Dermis blood vessel endothelial cell (primary cell): ENCODE results near the gene C1orf141. TPM values are rescaled to one million over a fixed set of nuclear protein-coding genes. Genes with fewer than 3 reads are reported as not detected.
"Not testable (repeated sequence)": the region's sequence is repeated elsewhere in the genome, so short reads cannot be mapped to it uniquely, and the experiment has no call there.

Experiments used
- DNase-seq: peaks from one replicate; pipeline ENCODE4 v3.0.0; 2010
- total RNA-seq: library from RNA; depleted of rRNA; stranded (reverse); fragments of >200 nt; gene quantifications from 2 replicates; pipeline ENCODE4 v1.2.3, GENCODE V29; 2014

The C1orf141 gene
- total RNA-seq, 1 donor from 2014 or later = not detected

DNA sequence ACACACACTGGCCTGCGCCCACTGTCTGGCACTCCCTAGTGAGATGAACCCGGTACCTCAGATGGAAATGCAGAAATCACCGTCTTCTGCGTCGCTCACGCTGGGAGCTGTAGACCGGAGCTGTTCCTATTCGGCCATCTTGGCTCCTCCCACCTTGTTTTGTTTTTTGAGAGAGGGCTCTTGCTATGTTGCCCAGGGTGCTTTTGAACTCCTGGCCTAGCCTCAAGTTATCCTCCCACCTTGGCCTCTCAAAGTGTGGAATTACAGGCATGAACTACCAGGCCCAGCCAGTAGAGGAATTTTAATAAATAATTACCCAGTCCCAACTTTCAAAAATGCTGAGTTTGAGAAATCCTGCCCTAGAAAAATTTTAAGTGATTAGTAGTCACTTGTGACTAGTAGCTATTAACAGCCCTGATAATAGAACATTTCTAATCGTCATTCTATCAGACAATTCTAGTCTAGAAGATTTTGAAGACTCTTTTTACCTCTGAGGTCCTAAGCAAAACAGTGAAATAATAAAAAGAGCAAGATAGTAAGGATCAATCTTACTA, 49.9 kb downstream of the C1orf141 start:
- DNase-seq = no peak

DNA sequence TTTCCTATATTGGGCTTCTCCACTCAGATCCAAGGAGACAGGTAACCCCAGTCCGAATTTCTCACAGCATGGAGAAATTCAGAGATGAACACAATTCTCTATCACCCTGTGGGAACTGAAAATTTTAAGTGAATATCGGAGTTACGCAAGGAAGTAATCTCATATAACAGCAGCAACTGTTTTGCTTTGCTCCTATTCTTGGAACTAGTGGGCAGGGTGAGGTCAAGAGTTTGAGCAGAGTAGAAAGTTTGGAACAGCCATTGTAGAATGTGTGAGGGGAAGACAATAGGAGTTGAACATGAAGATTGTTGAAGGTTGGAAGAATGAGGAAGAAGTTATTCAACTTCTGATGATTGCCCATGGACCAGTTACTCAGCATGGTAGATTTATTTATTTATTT, 56.5 kb downstream of the C1orf141 start:
- no peak for DNase-seq

DNA sequence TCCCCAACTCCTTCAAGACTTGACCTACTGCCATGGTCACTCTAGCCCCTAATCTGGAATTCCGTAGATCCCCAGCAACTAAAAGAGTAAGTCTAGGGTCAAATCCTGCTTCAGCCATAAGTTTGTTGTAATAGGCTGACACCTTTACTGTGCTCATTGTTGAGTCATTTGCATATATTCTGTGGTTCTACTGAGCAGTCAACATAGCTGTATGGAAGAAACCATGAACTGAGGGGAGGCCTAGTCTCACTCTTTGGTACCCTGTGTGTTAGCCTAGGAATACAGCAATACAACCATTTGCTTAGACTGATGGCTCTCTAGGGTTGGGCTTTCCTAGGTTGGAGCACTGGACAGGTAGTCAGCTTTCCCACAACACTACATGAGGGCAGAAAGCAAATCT, 57.2 kb downstream of the C1orf141 start:
- no peak for DNase-seq

DNA sequence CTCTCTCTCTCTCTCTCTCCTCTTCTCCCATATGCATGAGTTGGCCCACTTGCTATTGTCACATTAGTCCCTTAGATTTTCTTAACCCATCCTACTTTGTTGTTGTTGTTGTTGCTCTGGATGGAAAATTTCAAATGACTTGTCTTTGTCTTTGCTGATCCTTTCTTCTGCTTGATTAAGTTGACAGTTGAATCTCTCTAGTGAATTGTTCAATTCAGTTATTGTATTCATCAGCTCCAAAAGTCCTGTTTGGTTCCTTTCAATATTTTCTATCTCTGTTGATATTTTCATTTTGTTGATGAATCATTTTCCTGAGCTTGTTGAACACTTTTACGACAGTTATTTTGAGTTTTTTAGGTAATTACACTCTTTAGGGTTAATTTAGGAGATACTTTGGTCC, 62.0 kb downstream of the C1orf141 start:
- DNase-seq = no peak

DNA sequence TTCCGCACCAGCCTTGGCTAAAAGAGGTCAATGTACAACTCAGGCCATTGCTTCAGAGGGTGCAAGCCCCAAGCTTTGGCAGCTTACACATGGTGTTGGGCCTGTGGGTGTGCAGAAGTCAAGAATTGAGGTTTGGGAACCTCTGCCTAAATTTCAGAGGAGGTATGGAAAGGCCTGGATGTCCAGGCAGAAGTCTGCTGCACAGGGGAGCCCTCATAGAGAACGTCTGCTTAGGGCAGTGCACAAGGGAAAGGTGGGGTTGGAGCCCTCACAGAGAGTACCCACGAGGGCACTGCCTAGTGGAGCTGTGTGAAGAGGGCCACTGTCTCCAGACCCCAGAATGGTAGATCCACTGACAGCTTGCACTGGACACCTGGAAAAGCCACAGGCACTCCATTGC, 67.1 kb downstream of the C1orf141 start:
- DNase-seq = not testable (repeated sequence)

DNA sequence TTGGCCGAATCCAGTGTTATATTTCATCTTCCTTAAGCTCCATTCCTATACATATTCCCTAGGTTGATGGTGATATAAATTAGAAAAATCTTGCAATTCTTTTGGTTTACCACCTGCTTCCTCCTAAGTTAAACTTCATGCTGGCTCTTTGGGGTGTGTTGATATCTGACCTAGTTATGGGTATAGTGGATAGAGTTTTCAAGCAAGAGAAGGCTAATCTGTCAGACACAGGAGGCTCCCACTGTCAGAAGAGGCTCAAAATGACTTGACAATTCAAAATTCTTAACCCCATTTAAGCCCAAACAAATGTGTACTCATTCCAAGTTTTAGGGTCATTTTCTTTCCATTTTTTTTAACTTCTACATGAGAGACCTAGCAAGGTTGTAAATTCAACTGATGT, 72.4 kb downstream of the C1orf141 start:
- DNase-seq = no peak

DNA sequence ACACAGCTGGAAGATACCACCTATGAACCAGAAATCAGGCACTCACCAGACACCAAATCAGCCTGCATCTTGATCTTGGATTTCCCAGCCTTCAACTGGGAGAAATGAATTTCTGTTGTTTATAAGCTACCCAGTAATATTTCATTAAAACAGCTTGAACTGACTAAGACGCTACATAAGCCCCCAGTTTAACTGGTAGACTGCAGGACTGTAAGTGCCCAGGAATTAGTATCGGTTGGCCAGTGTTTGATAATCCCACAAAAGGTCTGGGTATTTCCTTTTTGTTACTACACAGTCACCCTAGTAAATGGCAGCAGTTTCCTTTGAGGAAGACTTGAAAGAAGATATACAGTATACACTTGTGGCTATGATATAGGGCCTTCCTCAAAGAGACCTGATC, 73.5 kb downstream of the C1orf141 start:
- no peak for DNase-seq

DNA sequence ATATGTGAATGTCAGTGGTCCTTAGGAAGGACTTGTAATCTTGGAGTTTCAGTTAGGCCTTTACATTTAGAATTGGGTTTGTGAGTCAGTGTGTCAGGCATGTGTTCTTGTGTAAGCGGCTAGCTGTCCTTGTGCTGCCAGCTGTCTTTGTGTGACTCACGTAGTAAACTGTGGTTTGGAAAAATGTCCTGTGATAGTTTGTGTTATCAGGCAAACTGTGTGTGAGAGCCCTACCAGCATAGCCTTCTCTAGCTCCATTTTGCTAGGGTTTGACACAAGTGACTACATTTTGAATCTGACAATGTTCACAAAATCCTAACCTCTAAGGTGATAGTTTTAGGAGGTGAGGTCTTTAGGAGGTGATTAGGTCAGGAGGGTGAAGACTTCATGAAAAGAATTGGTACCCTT, 74.0 kb downstream of the C1orf141 start:
- DNase-seq = peak; percentile 26

DNA sequence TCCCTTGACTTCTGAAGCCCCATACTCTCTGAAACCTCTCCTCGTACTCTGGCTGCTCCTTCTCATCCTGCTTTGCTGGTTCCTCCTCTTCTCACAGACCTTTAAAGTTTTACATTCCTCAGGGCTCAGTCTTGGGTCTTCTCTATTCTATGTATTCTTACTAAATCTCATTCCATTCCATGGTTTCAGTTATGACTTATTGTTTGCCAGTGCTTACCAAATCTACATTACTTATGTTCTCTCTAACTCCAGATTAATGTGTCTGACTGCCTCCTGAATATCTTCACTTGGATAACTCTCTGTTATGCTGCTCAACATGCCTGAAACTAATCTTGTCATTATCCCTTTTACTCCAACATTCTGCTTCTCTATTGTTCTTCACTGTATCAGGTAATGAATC, 75.4 kb downstream of the C1orf141 start:
- no peak for DNase-seq

DNA sequence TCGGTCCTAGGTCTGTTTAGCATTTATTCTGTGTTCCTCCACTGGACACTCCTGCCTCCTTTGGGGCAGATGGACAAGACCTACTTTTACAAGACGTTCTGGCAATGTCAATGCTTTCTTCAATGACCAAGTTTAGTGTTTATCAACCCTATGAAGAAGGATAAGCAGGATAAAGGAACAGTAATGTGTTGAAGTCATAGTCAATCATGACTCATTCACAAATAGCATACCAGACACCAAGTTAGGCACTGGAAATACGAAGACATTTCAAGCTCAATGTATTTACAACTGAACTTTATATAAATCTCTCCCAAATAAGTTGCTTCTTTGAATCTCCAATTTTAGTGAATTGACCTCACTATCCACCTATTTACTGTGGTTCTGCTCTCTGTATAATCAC, 76.0 kb downstream of the C1orf141 start:
- DNase-seq = no peak

DNA sequence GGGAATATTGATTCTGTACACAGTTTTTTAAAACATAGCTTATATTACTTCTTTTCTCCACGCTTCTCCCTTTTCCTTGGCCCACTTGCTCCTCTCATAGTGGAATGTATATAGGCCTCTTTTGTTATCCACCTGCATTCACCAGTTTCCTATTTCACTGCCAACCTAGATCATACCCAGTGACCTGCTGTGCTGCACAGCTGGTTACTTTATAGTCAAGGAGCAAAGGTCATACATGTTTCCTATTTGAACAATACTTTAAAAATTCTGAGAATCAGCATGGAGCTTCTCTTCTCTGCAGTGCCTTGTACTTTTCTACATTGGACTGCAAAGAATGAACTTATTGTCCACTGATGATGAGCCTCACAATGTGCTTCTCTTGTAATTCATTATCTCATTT, 76.5 kb downstream of the C1orf141 start:
- no peak for DNase-seq

DNA sequence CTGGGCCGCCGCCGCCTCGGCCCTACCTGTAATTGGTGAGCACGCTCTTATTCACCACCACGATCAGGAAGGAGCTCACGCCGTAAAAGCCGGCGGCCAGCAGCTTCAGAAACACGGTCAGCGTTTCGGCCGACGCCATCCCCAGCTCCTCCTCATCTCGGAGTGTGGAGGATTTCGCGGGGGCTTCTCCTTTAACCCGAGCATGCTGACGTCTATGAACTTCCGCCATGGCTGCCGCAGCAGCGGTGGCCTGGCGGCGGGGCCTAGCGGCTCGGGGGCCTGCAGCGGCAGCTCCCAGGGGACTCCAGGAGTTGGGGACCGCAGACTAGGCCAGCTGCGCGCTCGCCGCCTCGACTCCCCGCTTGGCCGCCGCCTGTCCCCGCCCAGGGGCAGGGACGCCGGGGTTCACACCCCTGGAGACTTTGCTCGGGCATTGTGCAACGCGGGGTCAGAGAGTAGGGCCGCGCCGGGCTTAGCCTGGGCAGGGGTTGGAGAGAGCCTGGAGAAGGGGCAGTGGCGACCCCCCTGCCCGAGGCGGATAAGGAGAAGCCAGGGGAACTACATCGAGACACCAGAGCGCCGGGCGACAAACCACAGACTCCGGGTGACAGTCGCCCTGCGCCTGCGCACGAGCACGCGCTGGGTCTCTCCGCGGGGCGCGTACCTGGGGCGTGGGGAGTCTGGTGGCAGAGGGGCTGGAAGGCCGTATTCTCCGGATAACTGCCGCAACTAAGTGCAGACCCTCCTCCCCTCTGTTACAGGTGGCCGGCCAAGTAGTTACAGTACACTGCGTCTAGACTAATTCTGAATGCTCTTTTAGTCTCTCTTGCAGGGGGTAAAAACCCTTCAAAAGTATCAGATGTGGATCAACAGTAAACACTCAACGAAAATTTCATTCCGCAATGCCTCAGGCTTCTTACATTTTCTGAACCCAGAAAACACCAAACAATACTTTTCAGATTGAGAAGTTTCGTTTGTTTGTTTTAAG, 80.7 kb downstream of the C1orf141 start, which contains the start of gene SLC35D1:
Gene SLC35D1 (minus strand): TSS at position 364 of the 988 bp plus-strand sequence. CDS start 135 bp downstream, at position 229.
- peak; percentile 74 for DNase-seq

DNA sequence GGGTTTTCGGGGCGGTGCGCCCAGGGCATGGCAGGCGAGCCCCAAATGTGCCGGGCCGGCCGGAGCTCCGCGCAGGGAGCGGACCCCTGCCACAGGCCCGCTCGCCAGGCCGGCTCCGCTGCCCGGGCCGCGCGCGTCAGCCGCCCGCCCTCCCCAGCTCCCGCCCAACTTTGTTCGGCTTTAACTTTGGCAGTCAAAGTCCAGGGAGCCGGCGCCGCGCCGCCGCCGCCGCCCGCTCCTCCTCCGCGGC, 81.3 kb downstream of the C1orf141 start:
- peak; percentile 74 for DNase-seq

DNA sequence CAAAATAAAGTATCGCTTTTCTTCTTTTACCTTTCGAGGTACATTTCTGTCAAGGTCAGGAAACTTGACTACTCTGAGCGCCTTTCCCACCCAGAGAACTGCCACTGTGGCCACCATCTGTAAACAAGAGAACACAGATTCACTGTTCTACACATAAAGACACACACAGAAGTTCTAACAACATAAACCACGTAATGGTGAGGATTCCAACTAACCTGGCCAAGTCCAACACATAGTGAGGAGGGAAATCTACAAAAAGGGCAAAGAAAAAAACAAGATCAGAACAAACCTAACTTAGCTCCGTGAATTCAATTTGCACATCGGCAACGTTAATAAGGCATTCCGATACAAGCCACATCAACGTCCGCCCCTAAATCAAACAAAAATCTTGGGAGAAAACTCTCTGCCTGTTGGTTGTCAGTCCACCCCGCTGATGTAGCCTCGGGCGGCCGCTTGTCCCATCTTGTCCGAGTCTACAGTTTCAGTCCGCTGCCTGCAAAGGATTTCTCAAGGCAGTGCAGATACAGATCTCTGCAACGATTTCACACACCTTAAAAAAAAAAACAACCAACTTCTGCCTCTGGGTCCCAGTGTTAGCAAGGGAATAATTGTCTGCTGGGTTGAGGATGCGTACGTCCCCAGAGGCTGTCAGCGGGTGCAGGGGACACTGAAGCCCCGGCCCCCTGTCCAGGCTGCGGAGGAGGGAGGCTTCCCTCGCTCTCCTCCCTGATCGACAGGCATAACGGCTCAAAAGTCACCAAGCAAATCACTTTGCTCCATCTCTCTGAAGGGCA, 81.8 kb downstream of the C1orf141 start:
- peak; percentile 61 for DNase-seq

DNA sequence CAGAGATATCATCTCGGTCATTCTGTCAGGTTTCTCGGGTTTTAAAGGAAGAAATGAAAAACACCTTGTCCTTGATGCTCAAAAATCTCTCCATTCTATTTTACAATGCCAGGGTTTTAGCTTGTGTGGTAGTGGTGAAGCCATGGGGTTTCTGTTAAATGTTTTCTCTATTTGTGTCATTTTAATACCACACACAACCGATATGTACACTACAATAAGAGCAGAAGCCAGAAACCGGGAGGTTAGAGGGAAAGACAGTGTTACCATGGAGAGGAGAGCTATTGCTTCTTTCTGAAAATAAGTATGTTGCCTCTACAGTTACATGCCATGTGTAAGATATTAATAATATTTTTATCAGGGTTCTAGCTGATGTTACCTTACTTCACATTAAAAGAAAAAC, 83.6 kb downstream of the C1orf141 start:
- no peak for DNase-seq

DNA sequence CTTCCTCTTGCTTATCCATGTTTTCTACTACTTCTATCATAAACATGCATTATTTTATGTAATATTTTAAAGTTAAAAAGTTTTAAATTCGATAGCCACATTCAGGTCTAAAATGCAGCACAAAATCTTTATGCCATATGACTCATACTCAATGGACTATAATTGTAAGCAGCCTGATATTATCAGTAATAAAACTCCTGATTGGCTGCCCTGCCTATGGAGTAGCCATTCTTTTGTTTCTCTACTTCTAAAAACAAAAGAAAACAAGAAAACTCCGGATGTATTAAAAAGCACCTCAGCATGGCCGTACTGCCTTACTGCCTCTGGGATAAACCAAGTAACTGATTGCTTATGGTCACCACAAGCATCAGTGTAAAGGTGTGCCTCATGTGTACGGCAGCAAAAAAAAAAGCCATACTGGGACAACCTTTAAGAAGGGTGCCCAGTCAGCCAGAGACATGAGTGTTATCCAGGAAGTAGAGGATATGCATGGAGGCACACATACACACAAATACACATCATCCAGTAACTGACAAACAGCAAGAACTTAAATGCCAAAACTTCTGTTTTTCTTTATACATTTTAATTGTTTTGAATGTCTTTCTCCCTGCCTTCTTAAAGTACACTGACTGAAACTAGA, 90.0 kb downstream of the C1orf141 start:
- DNase-seq = peak; percentile 53

DNA sequence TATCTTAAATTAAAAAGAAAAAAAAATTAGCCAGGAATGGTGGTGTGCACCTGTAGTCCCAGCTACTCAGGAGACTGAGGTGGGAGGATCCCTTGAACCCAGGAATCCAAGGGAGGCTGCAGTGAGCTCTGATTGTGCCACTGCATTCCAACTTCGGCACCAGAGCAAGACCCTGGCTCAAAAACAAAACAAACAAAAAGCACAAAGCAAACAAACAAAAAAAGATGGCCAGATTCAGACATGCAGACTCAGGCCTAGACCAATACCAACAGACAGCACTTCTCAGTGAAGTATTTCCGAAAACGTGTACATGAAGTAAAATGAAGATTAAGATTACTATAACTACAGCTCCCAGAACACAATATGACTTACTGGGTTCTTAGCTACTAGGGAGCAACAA, 91.4 kb downstream of the C1orf141 start:
- DNase-seq = no peak

Other genes starting within 250 kb of the C1orf141 start
- 2.1 and 3.7 TPM in 2 replicates for gene DNAI4, start 210.1 kb downstream of the C1orf141 start, total RNA-seq
- 26.9 and 34.0 TPM in 2 replicates for gene MIER1, start 210.0 kb downstream of the C1orf141 start, total RNA-seq
- 5.9 and 7.0 TPM in 2 replicates for gene SLC35D1, start 80.8 kb downstream of the C1orf141 start, total RNA-seq
- not detected in 2 replicates for gene IL23R, start 31.5 kb upstream of the C1orf141 start, total RNA-seq
- gene IL12RB2, start 172.9 kb upstream of the C1orf141 start, total RNA-seq = not detected in 2 replicates